SK-N-SH (cell line): ENCODE results near the gene MCF2L.

Source experiments
- GATA2 ChIP-seq: sonication (generic); formaldehyde crosslinking; IDR thresholded peaks from 2 replicates; pipeline ENCODE4 v1.5.0; 2020; ENCODE audit warnings: mild to moderate bottlenecking, missing genetic modification reagents
- MAX ChIP-seq: IDR thresholded peaks from 2 replicates; pipeline ENCODE4 v1.4.0; 2012; ENCODE audit warnings: low read depth
- POLR2AphosphoS5 ChIP-seq: IDR thresholded peaks from 2 replicates; pipeline ENCODE4 v1.6.1; 2012; ENCODE audit warnings: low read depth, low read length
- RAD21 ChIP-seq: IDR thresholded peaks from 2 replicates; pipeline ENCODE4 v1.6.1; 2012; ENCODE audit warnings: mild to moderate bottlenecking, low read length
- SIN3A ChIP-seq: IDR thresholded peaks from 2 replicates; pipeline ENCODE4 v1.6.1; 2012; ENCODE audit warnings: low read depth, mild to moderate bottlenecking, low read length, moderate library complexity, borderline replicate concordance
- ZBTB33 ChIP-seq: IDR thresholded peaks from 2 replicates; pipeline ENCODE4 v1.4.0; 2012; ENCODE audit warnings: low read depth, borderline replicate concordance
- TF ChIP-seq, protein P1 (sequence below): fragments of 200-600 bp; sonication (generic); IDR thresholded peaks from 2 replicates; pipeline ENCODE4 v1.6.1; 2017; ENCODE audit warnings: antibody characterized with exemption, mild to moderate bottlenecking, moderate library complexity

- TF ChIP-seq MAX (no peak), GATA2 (CRISPR knock-in tag) (no peak), SIN3A (no peak), POLR2AphosphoS5 (no peak), ZBTB33 (no peak), RAD21 (no peak)
- TF ChIP-seq, protein P1, sequence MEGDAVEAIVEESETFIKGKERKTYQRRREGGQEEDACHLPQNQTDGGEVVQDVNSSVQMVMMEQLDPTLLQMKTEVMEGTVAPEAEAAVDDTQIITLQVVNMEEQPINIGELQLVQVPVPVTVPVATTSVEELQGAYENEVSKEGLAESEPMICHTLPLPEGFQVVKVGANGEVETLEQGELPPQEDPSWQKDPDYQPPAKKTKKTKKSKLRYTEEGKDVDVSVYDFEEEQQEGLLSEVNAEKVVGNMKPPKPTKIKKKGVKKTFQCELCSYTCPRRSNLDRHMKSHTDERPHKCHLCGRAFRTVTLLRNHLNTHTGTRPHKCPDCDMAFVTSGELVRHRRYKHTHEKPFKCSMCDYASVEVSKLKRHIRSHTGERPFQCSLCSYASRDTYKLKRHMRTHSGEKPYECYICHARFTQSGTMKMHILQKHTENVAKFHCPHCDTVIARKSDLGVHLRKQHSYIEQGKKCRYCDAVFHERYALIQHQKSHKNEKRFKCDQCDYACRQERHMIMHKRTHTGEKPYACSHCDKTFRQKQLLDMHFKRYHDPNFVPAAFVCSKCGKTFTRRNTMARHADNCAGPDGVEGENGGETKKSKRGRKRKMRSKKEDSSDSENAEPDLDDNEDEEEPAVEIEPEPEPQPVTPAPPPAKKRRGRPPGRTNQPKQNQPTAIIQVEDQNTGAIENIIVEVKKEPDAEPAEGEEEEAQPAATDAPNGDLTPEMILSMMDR: no peak
Observed at GRCh38 chr13:112980434-112980833, 11.4 kb downstream of the MCF2L start.
